K562 (cell line): ENCODE results near the gene NIPBL. TPM values are rescaled to one million over a fixed set of nuclear protein-coding genes. Genes with fewer than 3 reads are reported as not detected.

ENCODE experiments used
- ATAC-seq: fragments of 200-7000 bp; cut with Tn5 transposase; 3 replicates; pipeline ENCODE4 v1.9.1; 2020; ENCODE audit warnings: moderate library complexity
- BruUV-seq: library from RNA; stranded (reverse); fragments of 400-500 nt; replicated peaks from 2 replicates; lab custom pipeline; 2021; lab: Mats Ljungman, UMichigan
- CTCF ChIA-PET: fragments of 300-600 bp; formaldehyde crosslinking; extraction: SDS; loops from one replicate; lab custom pipeline; 2021; ENCODE audit warnings: low intra/inter-chr PET ratio; lab: Yijun Ruan, JAX
- POLR2A ChIA-PET: fragments of 300-600, 350-650 bp; sonication (Branson Sonifier 250); formaldehyde crosslinking; extraction: SDS; loops from one replicate; lab custom pipeline; 2021; ENCODE audit warnings: antibody characterized with exemption, inconsistent platforms; lab: Yijun Ruan, JAX
- DNase-seq, 4 experiments: peaks; one replicate each; pipeline versions ENCODE4 v3.0.0 to v3.0.0-alpha.2; 2011 to 2018; ENCODE audit warnings: low spot score in 3 of 4, mixed read lengths in 3 of 4; ENCODE audit errors: extremely low read depth in 1 of 4
- FAIRE-seq: peaks from 2 replicates; lab custom pipeline; 2011; peaks lifted over from hg19 to GRCh38; lab: Jason Lieb, UNC
- H2AFZ ChIP-seq: 2 replicates; pipeline ENCODE4 v1.6.0; 2011; ENCODE audit warnings: low read depth, low read length, control low read depth, inconsistent platforms
- H3K27ac ChIP-seq: fragments of 200-600 bp; 3 replicates; pipeline ENCODE4 v1.8.0; 2011; ENCODE audit warnings: low read depth, mild to moderate bottlenecking, control low read depth, inconsistent platforms, low read length, moderate library complexity, mixed read lengths; ENCODE audit errors: extremely low read depth
- H3K27me3 ChIP-seq, 2 experiments: fragments of 300-600 bp in 1 of 2; 2 replicates in 1 of 2; 3 replicates in 1 of 2; pipeline versions ENCODE4 v1.6.0 to v1.8.0; 2011; ENCODE audit warnings: inconsistent platforms in 2 of 2, low read length in 2 of 2, mild to moderate bottlenecking in 1 of 2, mixed read lengths in 1 of 2, moderate library complexity in 1 of 2; ENCODE audit not compliant: control insufficient read depth in 2 of 2, insufficient read depth in 2 of 2
- H3K36me3 ChIP-seq: fragments of 300-600 bp; 3 replicates; pipeline ENCODE4 v1.8.0; 2011; ENCODE audit warnings: mild to moderate bottlenecking, low read length, inconsistent platforms; ENCODE audit not compliant: control insufficient read depth, insufficient read depth
- H3K4me1 ChIP-seq, 2 experiments: fragments of 200-600 bp in 1 of 2; replicated peaks in 1 of 2; 2 replicates in 1 of 2; 3 replicates in 1 of 2; pipeline versions ENCODE4 v1.5.1 to v1.8.0; 2011; ENCODE audit warnings: inconsistent platforms in 2 of 2, low read length in 2 of 2, mild to moderate bottlenecking in 1 of 2, mixed read lengths in 1 of 2, moderate library complexity in 1 of 2; ENCODE audit not compliant: control insufficient read depth in 2 of 2, insufficient read depth in 2 of 2
- H3K4me2 ChIP-seq: 2 replicates; pipeline ENCODE4 v1.6.1; 2011; ENCODE audit warnings: low read length, control low read depth, inconsistent platforms, mixed read lengths; ENCODE audit not compliant: insufficient read depth
- H3K4me3 ChIP-seq: fragments of 200-600 bp; sonication (generic), shearing (Covaris generic); 2 replicates; pipeline ENCODE4 v1.5.1; 2016; ENCODE audit warnings: control low read depth, inconsistent platforms
- H3K79me2 ChIP-seq: fragments of 200-600 bp; 3 replicates; pipeline ENCODE4 v1.8.0; 2011; ENCODE audit warnings: low read length, inconsistent platforms; ENCODE audit not compliant: control insufficient read depth, insufficient read depth
- H3K9ac ChIP-seq, 2 experiments: 2 replicates each; pipeline versions ENCODE4 v1.6.0 to v1.6.1; 2011; ENCODE audit warnings: low read depth in 2 of 2, low read length in 2 of 2, control low read depth in 1 of 2, inconsistent platforms in 1 of 2, mild to moderate bottlenecking in 1 of 2, mixed read lengths in 1 of 2; ENCODE audit not compliant: insufficient read depth in 1 of 2
- H3K9me1 ChIP-seq: one replicate; pipeline ENCODE4 v1.6.0; 2011; ENCODE audit warnings: inconsistent platforms, mild to moderate bottlenecking, low read length, moderate library complexity; ENCODE audit not compliant: control insufficient read depth, insufficient read depth
- H3K9me3 ChIP-seq: replicated peaks from 2 replicates; pipeline ENCODE4 v1.5.1; 2011; ENCODE audit warnings: low read depth, low read length, inconsistent platforms; ENCODE audit not compliant: control insufficient read depth, insufficient read depth
- H4K20me1 ChIP-seq: replicated peaks from 2 replicates; pipeline ENCODE4 v1.6.1; 2011; ENCODE audit warnings: low read length, inconsistent platforms, mixed read lengths; ENCODE audit not compliant: control insufficient read depth, insufficient read depth
- NFE2L1 ChIP-seq: fragments of 450-650 bp; IDR thresholded peaks from 2 replicates; pipeline ENCODE4 v1.6.1; 2016; ENCODE audit warnings: missing genetic modification characterization, low read depth, mild to moderate bottlenecking, missing compliant biosample characterization, moderate library complexity, borderline replicate concordance
- RAD21 ChIP-seq, 2 experiments: fragments of 250-450 bp in 1 of 2; fragments of 450-650 bp in 1 of 2; sonication (Bioruptor Pico) in 1 of 2; formaldehyde crosslinking in 1 of 2; IDR thresholded peaks in 1 of 2; conservative IDR thresholded peaks in 1 of 2; 2 replicates each; pipeline versions ENCODE4 v1.4.0 to v1.8.0; 2020 to 2022; ENCODE audit warnings: mild to moderate bottlenecking in 2 of 2, moderate library complexity in 1 of 2
- SMC3 ChIP-seq: conservative IDR thresholded peaks from 2 replicates; pipeline ENCODE4 v1.6.1; 2011; ENCODE audit warnings: low read depth, low read length, improper control_type of control experiment; ENCODE audit not compliant: insufficient read depth
- XRCC4 ChIP-seq: IDR thresholded peaks from one replicate; pipeline ENCODE4 v1.6.1; 2011; ENCODE audit not compliant: insufficient read depth, insufficient read length; ENCODE audit errors: extremely low read depth
- ZNF124 ChIP-seq: sonication (generic); formaldehyde crosslinking; IDR thresholded peaks from 2 replicates; pipeline ENCODE4 v1.8.1; 2022; ENCODE audit warnings: missing genetic modification reagents
- ZNF311 ChIP-seq: fragments of 250-450 bp; sonication (Bioruptor Pico); IDR thresholded peaks from 2 replicates; pipeline ENCODE4 v1.4.0; 2020; ENCODE audit warnings: mild to moderate bottlenecking, moderate library complexity
- WGBS: fragments of 100-300 bp; shearing (Covaris generic); methylation state at CpG from one replicate; pipeline ENCODE4 v1.1.6; 2016; ENCODE audit warnings: low coverage, mixed read lengths; ENCODE audit not compliant: insufficient coverage; ENCODE audit errors: missing lambda C conversion rate; 5-methylcytosine and 5-hydroxymethylcytosine counted together
- in situ Hi-C: fragments of 300-500 bp; cut with MboI; formaldehyde crosslinking; loops from 4 replicates; pipeline ENCODE4 v1.15.0; 2018; ENCODE audit warnings: inconsistent platforms, mixed read lengths
- intact Hi-C: fragments of 100-400 bp; cut with micrococcal nuclease; formaldehyde crosslinking; loops from 2 replicates; pipeline ENCODE4 v1.14.2; 2022
- polyA plus RNA-seq, 8 experiments: library from polyadenylated mRNA; depleted of rRNA in 4 of 8; stranded (reverse) in 5 of 8; unstranded in 3 of 8; fragments of >200 nt; fragmentation: Nextera tagmentation in 2 of 8; fragmentation: Illumina TruSeq in 1 of 8; extraction: Ambion mirVana in 2 of 8; extraction: Trizol in 1 of 8; gene quantifications; 2 replicates each; pipeline versions ENCODE4 v1.2.1 to v1.2.3, GENCODE V29; 2011 to 2014; ENCODE audit warnings: inconsistent platforms in 1 of 8, missing spikeins in 1 of 8
- total RNA-seq, 7 experiments: library from RNA; depleted of rRNA in 6 of 7; stranded (reverse); fragments of >200 nt in 6 of 7; fragmentation: Illumina TruSeq in 2 of 7; extraction: Trizol in 2 of 7; gene quantifications; 2 replicates each; pipeline versions ENCODE4 v1.2.1 to v1.2.3, GENCODE V29; 2011 to 2021; ENCODE audit warnings: low replicate concordance in 1 of 7
- TF ChIP-seq, protein P1 (sequence below), 3 experiments: IDR thresholded peaks in 2 of 3; conservative IDR thresholded peaks in 1 of 3; 2 replicates each; pipeline ENCODE4 v1.5.1; 2011 to 2012; ENCODE audit warnings: low read length in 3 of 3, mild to moderate bottlenecking in 3 of 3, control low read depth in 2 of 3, improper control_type of control experiment in 1 of 3, inconsistent platforms in 1 of 3, low read depth in 1 of 3, mixed read lengths in 1 of 3, moderate library complexity in 1 of 3; ENCODE audit not compliant: insufficient read depth in 2 of 3
- TF ChIP-seq, protein P2 (sequence below): IDR thresholded peaks from 2 replicates; pipeline ENCODE4 v1.6.1; 2012; ENCODE audit warnings: low read depth, low read length, improper control_type of control experiment, borderline replicate concordance

The NIPBL gene
- total and polyA plus RNA-seq, 9 of the 15 experiments (the other 6 are each of a cell fraction or from before 2014, with no cell fraction given), result 12.9 to 56.7 (median 38.9) TPM

DNA sequence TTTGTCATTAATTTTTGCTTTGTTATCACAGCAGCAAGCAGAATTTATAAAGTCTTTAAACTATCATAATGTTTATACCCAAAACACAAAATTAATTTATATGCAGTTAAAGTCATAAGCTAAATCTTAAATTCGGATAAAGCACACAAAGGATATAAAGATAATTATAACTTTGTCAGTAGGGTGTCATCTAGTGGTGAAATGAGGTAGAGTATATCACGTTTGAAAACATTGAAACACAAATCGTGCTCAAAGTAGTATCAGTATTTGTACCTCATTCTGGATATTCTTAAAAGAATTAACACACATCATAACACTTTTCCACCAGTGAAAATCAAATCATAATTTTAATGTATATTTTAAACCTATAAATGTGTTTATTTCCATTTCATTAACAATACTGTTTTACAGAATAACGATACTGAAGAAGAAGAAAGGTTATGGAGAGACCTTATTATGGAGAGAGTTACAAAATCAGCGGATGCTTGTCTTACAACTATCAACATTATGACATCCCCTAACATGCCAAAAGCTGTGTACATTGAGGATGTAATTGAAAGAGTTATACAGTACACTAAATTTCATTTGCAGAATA, 129.5 kb downstream of the NIPBL start:
- Histone ChIP-seq H2AFZ (no peak overlapping the region), H3K27ac (no peak overlapping the region), H3K27me3 (no peaks in the 10 kb centered on the region), H3K4me1 (no peaks in the 10 kb centered on the region), H3K9me3 (no peaks in the 10 kb centered on the region), H3K4me2 (no peak overlapping the region), H4K20me1 (no peaks in the 10 kb centered on the region), H3K4me3 (no peak overlapping the region), H3K79me2 (no peaks in the 10 kb centered on the region), H3K9ac (no peak overlapping the region), H3K9me1 (no peaks in the 10 kb centered on the region), H3K36me3 (peaks cover 79% of the 10 kb centered on the region)
- FAIRE-seq (peak; percentile 44), ATAC-seq (peak; percentile 77), DNase-seq (peak; percentile 12 to 18 (median 16))
- in situ Hi-C loops, result no loop called here
- BruUV-seq, result no TSS peak
- ChIA-PET CTCF (interaction anchor here (0.6 to 2.2 kb wide), 7 partner anchors 137 to 313 kb away, joined by 3 to 13 read pairs (median 4); no protein-coding TSS in a partner anchor), POLR2A (interaction anchor here (1.2 kb wide), 2 partner anchors 10 to 12 kb away, joined by 3 read pairs; no protein-coding TSS in a partner anchor)
- intact Hi-C loops, result loop anchor here (2.0 to 5.0 kb wide), 2 partner anchors 134 to 265 kb away; no protein-coding TSS in a partner anchor
- 52% methylated on average over 5 of the region's 5 CpGs for WGBS
- TF ChIP-seq RAD21 (CRISPR knock-in tag; conservative IDR thresholded peaks at IDR 0.05 in 1 of 2, IDR thresholded peaks at IDR 0.05 in 1 of 2), result peak; percentile 53 to 62
- TF ChIP-seq, protein P1, sequence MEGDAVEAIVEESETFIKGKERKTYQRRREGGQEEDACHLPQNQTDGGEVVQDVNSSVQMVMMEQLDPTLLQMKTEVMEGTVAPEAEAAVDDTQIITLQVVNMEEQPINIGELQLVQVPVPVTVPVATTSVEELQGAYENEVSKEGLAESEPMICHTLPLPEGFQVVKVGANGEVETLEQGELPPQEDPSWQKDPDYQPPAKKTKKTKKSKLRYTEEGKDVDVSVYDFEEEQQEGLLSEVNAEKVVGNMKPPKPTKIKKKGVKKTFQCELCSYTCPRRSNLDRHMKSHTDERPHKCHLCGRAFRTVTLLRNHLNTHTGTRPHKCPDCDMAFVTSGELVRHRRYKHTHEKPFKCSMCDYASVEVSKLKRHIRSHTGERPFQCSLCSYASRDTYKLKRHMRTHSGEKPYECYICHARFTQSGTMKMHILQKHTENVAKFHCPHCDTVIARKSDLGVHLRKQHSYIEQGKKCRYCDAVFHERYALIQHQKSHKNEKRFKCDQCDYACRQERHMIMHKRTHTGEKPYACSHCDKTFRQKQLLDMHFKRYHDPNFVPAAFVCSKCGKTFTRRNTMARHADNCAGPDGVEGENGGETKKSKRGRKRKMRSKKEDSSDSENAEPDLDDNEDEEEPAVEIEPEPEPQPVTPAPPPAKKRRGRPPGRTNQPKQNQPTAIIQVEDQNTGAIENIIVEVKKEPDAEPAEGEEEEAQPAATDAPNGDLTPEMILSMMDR (IDR thresholded peaks at IDR 0.05 in 2 of 3, conservative IDR thresholded peaks at IDR 0.05 in 1 of 3; ENCODE audit: insufficient read depth in 2 of 3, low read depth in 1 of 3, low read length in 3 of 3), result peak in 2 of 3 experiments; percentile 19 to 73; a peak in 3 of 6 replicates
- TF ChIP-seq ZNF311 (CRISPR knock-in tag), result no peak
- TF ChIP-seq XRCC4, result no peak
- TF ChIP-seq SMC3, result 0 out of 2 replicates have a peak, but pooled peaks have one; percentile 15
- no peak for TF ChIP-seq ZNF124 (CRISPR knock-in tag)
- TF ChIP-seq NFE2L1, result 0 out of 2 replicates have a peak, but pooled peaks have one; percentile 7
- TF ChIP-seq, protein P2, sequence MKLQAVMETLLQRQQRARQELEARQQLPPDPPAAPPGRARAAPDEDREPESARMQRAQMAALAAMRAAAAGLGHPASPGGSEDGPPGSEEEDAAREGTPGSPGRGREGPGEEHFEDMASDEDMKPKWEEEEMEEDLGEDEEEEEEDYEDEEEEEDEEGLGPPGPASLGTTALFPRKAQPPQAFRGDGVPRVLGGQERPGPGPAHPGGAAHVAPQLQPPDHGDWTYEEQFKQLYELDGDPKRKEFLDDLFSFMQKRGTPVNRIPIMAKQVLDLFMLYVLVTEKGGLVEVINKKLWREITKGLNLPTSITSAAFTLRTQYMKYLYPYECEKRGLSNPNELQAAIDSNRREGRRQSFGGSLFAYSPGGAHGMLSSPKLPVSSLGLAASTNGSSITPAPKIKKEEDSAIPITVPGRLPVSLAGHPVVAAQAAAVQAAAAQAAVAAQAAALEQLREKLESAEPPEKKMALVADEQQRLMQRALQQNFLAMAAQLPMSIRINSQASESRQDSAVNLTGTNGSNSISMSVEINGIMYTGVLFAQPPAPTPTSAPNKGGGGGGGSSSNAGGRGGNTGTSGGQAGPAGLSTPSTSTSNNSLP, result peak; percentile 29; the same call in 1 of the 2 replicates
